GM18867 (cell line): ENCODE results near the gene NRXN3.

ENCODE experiments used
- ATAC-seq: cut with Tn5 transposase; IDR thresholded peaks from one replicate; pipeline ENCODE4 v1.9.1; 2021; ENCODE audit warnings: mild to moderate bottlenecking, moderate library complexity; ENCODE audit not compliant: unreplicated experiment

NRXN3 gene

DNA sequence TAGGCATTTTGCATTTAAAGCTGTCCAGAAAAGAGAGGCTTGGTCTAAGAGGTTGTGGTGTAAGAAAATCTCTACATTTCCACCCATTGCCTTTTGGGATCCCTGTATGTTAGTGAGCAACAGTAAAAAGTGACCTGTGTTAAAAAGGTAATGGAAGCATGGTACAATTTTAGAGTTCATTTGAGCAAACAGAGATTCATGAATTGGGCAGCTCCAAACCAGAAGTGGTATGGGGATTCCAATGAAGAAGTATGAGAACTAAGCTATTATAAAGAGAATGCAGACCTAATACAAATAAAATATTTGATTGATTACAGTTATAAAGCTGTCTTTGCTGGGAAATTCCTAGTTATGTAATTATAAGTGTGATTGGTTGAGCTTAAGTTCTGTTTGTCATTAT is 1134.1 kb downstream of the NRXN3 start:
- ATAC-seq: no peak

DNA sequence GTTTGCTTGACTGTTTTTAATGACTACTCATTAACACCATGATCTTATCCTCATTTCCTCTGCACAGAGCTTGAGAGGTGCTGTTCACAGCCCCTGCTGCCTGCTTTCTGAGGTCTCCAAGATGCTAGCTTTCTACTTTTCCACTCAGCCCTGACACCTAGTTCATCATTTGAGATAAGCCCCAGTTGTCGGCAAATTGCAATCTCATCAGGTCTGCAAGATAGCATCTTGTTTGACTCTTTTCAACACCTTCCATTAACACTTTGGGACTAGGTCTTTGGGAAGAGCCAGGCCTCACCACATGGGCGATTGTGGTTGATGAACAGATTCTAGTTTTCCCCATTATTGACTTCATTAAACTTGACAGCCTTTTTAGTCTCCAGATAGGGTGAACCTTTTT is 1136.4 kb downstream of the NRXN3 start:
- no peak for ATAC-seq

DNA sequence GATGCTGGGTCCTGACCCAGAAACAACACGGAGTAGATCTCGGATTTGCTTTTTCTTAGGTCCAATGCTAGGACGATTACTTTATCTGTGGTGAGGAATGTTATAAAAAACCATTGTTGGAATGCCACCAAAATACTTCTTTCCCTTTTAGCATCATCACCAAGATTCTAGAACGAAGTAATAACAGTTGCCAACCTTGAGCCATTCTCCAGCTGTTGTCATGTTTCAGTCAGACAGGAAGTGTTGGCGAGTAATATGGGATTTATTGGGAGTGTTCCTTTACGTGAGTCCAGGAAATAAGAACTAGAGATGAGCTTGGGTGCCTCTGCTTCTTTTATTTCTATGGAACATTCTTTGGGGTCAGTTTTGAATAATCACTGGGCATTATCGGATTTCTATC is 1148.2 kb downstream of the NRXN3 start:
- no peak for ATAC-seq

DNA sequence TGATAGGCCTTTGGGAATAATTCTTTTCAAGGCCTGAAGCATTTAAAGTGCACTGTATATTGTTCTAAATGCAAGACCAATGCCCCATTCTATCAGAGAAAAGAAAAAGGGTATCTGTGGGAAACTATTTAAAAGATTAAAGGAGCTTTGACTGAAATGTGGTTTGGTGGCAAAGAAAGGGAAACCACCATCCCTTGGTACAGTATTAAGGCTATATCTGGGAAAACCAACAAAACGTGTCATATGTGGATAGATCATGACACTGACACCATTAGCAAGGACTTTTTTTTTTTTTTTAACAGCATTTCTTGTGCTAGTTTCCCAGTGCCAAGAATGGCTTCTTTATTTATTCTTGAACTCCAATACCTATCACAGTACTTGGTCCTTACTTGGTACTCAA is 1150.4 kb downstream of the NRXN3 start:
- ATAC-seq: no peak

DNA sequence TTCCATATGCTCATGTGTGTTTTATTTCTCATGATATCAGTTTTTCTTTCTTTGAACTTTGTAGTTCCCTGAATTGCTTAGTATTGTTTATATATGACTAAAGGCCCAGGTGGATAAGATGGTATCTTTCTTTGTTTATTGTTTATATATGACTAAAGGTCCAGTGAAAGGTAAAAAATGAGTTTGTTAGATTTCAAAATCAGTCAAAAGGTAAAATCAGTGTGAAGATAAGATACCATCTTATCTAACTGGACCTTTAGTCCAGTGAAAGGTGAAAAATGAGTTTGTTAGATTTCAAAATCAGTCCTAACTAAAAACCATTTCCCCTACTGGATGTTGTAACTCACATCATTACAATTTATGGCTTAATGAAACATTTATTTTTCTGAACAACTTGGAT is 1150.9 kb downstream of the NRXN3 start:
- no peak for ATAC-seq

DNA sequence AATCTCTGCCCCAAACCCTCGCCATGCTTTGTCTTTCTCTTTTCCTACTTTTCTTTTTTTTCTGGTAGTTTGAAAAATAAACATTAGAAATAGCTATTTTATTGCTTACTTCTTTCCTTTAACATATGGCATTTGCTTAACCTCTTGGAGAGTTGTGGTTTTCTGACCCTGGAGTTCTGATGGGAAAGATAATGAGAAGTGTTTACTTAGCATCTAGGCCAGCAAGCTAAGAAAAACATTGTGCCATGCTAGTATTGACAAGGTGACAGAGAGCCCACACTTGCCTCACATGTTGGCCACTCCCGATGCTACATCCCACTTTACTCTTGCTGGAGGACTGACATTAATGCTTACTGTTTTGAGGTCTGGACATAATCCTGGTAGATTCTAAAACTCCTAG is 1154.9 kb downstream of the NRXN3 start:
- no peak for ATAC-seq

DNA sequence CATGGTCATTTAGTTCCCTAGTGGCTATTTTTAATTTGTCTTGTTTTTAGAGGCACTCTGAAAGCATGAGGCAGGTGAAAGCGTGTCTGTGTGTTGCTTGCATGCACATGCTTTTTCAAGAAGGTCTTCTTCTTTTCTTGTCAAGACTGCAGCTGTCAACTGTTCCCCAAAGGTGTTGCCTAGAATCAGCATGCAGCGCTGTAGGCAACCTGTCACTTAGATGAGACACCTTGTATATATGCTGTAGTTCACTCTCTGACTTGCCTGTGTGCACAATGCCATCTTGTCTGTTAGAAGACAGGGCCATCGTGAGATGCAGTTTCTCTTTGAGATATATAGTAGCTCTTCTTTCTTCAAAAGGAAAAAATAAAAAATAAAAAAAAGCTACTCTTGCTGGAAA is 1155.4 kb downstream of the NRXN3 start:
- ATAC-seq: no peak

DNA sequence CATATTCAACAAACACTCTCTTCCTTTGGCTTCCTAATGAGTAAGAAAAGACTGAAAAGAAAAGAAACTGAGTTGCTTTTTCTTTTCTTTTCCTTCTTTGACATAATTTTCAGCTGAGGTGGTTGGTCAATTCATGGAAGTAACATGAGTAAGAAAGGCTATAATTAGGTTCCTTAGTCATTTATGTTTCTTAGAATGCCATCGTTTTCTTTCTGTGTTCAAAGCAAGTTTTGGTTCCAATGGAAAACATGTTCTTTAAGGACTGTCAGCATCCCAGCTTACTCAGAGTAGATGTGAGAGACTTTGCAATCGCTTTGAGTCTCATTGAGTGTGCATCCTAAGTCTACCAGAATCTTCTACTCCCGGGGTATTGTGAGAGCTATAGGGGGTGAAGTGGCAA is 1158.7 kb downstream of the NRXN3 start:
- ATAC-seq: no peak

DNA sequence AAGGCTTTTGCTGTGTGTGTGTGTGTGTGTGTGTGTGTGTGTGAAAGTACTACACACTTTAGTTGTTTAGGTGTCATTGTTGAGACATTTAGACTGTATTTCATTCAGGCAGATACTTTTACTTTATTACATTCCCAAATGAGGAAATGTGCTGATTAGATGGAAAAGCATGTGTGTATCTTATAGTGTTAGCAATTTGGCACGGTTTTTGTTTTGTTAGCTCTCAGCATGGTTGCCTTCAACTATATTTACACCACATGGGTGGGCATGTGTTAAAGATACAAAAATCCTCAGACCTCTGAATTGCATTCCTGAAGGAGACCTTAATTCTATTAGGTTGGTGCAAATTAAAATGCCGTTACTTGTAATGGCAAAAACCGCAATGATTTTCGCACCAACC is 1161.7 kb downstream of the NRXN3 start:
- no peak for ATAC-seq

DNA sequence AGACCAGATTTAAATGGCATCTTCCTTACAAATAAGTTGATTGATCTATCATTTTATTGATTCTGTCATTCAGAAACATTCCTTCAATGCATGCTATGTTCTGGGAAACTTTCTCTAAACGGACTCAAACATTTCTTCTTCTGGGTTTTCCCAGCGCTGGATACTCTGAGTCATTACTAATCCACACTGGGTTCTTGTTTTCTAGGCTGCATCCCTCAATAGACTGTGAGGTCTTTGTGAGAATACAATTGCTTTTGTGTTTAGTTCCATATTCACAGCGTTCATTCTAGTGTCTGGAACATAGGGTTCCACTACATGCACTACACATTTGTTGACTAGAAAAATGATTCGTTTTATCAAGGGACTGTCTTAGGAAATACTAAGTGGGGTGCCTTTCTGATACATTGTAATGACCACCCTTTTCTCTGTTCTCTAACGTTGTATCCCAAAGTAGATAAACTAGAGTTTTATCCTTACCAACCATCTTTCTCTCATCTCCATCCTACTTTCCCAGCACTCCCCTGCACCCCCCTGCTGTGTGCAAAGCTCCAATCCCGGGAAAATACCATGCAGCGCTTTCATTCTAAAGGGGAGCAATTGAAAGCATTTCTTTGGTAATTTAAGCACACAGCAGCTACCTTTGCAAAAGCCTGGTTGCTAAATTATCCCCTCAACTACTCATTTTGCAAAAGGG is 1162.5 kb downstream of the NRXN3 start:
- no peak for ATAC-seq

DNA sequence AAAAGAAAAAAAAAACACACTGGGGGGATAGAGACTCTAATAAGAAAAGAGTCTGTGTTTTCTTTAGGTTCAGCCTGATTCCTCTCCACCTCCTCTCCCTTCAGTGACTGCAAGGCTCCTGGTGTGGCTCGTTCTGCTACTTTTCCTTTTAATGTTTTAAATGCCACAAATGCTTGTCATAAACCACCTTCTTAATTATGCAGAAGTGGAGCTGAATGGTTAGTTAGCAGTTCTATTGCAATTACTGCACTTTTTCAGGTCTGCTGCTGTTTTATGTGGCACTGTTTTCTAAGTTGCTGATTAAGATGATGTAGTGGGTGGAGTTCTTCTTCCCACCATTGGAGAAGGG is 1163.0 kb downstream of the NRXN3 start:
- ATAC-seq: no peak

DNA sequence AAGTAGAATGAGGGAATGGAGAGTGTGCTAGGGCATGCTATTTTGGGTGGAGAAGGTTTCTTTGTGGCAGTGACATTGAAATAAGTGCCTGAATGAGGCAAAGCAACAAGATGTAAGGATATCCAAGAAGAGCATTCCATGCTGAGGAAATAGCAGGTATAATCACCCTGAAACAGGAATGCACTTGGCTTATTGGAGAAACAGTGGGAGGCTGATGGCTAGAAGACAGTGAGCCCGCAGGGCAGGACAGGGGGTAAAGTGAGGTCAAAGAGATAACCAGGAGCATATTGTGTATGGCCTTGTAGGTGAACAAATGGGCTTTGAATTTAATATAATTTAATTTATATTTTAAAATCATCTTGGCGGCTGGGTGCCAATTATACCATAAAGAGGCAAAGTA is 1164.1 kb downstream of the NRXN3 start:
- ATAC-seq: no peak

DNA sequence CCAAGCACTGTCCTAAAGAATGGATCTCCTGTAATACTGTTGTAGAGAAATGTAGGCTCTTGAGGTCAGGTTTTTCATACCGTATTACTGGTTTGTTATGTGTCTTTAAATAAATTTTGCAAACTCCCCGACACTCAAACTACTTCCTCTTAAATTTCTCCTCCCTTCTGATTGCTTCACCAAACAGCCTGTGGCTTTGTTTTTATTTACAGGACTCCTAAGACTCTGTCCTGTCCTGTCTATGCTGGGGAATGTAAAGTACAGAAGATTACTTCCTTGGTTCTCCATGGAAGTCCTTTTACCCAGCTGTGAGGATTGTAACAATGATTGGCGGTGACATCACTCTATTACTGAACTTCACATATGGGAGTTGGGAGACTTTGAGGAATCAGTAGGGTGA is 1167.6 kb downstream of the NRXN3 start:
- no peak for ATAC-seq

DNA sequence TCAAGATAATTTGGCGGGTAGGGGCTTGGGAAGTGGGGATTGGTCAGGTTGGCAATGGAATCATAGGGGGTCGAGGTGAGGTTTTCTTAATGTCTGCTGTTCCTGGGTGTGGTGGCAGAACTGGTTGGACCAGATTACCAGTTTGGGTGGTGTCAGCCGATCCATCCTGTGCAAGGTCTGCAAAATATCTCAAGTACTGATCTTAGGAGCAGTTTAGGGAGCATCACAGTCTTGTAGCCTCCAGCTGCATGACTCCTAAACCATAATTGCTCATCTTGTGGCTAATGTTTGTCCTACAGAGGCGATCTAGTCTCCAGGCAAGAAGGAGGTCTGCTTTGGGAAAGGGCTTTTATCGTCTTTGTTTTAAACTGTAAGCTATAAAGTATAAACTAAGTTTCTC is 1172.8 kb downstream of the NRXN3 start:
- ATAC-seq: no peak

DNA sequence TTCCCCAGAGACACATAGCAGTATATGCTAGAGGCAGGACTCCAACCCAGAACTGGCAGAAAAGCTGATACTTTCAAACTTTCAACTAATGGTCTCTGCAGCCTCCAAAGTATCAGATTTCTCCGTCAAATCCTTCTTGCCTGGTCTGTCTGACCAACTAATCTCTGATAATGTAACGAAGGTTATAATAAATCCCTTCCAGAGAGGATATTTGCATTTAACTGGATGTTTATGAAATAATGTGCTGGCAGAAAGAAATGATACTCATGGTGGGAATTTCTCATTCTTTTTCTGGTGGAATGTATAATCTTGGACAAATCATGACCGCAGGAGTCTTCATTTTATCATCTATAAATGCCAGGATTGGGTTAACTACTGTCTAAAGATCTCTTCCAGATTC is 1180.8 kb downstream of the NRXN3 start:
- no peak for ATAC-seq

DNA sequence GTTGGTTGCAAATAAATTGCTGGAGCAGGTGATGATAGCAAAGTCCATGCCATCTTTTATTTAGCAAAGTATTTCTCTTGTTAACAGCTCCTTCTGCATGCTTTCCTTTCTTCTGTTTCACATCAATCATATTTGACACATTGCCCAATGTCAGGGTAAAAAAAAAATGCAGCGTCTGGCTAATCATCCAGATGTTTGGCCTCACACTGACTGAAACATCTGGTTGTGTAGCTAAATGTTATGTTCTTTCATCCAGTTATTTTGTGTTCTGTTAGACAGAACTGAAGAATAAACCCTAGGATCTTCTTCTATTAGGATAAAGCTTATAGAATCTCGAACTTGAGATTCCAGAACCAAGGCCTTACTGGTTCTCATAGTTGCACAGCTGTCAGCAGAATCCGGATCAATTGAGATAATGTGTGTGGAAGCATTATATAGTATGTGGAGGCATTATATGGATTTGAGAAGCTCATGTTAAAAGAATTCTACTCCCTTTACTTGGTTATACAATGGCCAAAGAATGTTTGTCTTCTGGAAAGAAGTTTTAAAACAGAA is 1182.0 kb downstream of the NRXN3 start:
- ATAC-seq: no peak

DNA sequence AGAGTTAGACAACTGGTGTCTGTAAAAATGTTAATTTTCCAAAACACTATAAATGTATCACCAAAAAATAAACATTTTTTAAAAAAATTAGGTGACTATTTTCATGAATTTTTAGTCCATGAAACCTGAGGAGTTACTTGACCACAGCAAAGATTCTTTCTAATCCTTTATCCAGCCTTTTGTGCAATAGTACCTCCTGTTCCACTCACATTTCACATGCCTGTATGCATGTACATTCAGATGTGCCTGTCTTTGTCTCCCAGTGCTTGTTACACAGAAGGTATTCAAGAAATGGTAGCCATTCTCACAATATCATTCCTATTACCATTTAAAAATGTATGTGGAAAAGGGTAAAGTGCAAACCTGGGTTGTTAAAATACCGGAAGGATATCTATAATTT is 1184.2 kb downstream of the NRXN3 start:
- no peak for ATAC-seq

DNA sequence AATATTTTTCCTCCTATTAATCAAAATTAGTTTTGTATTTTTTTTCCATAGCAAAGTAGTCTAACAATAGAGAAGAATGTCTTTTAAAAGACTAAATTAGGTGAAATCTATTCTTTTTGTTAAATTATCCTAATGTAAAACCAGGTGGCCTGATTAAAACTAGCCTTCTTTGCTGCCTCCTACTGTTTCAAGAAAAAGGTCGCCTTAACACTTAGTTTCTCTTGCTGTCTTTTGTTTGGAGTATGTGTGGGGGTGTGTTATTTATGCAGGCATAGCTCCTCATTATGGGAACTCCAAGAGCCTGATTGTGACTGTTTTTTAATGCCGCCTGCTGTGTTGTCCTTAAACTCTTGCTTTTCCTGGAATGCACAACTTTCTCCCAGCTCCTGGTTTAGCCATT is 1185.9 kb downstream of the NRXN3 start:
- no peak for ATAC-seq

DNA sequence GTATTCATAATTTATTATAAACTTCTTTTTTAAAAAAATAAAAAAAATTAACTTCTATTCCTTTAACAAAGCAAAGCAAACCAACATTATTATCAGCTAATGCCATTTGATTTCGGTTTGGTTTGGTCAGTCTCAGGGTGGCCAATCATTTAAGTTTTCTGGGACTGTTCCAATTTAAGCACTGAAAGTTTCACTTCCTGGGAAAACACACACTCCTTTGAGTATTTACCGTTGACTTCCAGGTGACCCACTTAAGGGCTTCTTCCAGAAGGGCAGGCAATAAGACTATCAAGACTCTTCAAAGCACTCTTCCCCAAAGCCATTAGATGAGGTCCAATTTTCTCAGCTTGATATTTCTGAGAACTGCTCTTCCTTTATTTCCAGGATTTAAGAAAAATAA is 1187.1 kb downstream of the NRXN3 start:
- ATAC-seq: no peak

DNA sequence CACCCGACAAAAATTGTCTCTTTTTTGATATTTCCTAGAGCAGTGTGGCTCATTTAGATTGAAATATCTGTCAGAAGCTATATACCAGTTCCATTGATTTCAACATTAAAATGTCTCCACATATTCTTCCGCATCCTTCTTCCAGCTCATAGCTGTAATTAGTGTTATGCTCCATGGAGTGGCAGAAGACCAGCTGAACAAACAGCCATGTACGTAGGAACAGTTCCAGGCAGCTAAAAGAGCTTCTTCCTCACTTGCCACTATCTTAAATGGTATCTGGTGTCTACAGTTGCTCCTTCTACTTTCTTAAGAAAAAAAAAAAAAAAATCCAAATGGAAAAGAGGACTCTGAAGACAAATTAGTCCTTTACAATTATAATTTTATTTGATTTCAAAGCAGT is 1193.1 kb downstream of the NRXN3 start:
- no peak for ATAC-seq

DNA sequence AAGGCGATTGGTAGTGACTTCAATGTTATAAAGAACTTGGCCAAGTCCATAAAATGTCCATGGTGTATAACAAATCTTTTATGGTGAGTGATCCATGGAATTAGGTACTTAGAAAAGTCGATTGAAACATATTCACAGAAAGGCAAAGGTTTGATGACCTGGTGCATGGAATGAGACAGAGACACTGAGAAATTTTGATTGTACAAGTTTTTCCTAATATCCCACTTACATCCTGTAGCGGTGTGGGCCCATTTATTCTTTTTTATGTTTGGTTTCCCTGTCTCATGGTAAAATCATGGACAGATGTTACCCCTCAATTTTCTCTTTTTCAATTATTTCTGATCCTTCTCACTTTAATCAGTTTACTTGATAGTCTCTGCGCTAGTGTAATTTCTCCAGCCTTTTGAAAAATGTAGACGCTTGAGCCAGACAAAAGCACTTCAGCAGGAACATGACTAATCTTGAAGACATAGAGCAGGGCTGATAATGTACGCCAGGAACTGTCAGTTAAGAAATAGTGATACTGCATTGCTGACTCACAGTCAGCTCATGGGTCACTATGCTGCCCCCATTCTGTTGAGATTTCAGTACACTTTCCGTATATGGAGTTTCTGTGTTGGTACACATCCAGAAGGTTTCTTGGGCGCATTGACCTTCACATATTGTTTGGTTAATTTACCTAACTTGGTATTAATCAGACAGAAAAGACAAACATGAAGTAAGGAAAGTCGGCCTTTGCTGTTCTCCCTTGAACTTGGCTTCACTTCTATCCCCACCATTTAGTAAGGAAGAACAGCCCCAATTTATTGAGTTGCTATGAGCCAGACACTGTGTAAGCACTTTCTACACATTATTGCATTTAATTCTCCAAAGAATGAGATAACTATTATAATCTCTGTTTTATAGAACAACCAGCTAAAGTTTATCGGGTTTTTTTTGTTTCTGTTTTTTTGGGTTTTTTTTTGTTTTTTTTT is 1199.5 kb downstream of the NRXN3 start:
- ATAC-seq: no peak

DNA sequence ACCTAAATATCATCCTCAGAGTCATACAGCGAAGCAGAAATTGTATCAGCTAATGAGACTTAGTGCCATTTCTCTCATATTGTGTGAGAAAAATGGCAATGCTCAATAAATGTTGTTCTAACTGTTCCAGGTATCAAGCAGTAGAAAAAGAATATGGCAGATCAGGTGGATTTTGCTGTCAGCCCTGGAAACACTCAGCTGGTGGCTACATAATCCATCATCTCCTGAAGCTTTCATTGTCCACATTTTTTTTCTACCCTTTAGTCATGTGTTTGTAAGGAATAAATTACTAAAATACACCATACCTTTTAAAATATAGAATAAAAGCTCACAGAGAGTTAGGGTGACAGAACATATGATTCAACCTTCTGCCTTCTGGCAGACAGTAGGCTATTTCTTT is 1200.8 kb downstream of the NRXN3 start:
- ATAC-seq: no peak
